Thymus (tissue), 14 donors: ENCODE measurements around the gene RNU2-1. TPM values are rescaled to one million over a fixed set of nuclear protein-coding genes. Genes with fewer than 3 reads are reported as not detected.
"Not testable (repeated sequence)": the region's sequence is repeated elsewhere in the genome, so short reads cannot be mapped to it uniquely, and the experiment has no call there.

Source experiments
- DNase-seq, 9 donors: peaks; one replicate each; pipeline ENCODE4 v3.0.0-alpha.2; 2013; ENCODE audit warnings: low spot score in 9 of 9, low read depth in 6 of 9, missing footprints in 1 of 9
- H3K27ac ChIP-seq, 2 donors: one replicate each; pipeline ENCODE4 v1.5.1; 2013; ENCODE audit warnings: control low read depth in 1 of 2, low read depth in 1 of 2, low read length in 1 of 2, mild to moderate bottlenecking in 1 of 2, moderate library complexity in 1 of 2
- H3K27me3 ChIP-seq, 2 donors: one replicate each; pipeline ENCODE4 v1.5.1; 2013; ENCODE audit warnings: low read length in 1 of 2; ENCODE audit not compliant: control insufficient read depth in 2 of 2, insufficient read depth in 1 of 2
- H3K36me3 ChIP-seq, 2 donors: one replicate each; pipeline ENCODE4 v1.5.1; 2013; ENCODE audit warnings: low read length in 1 of 2, mild to moderate bottlenecking in 1 of 2, moderate library complexity in 1 of 2; ENCODE audit not compliant: control insufficient read depth in 2 of 2, insufficient read depth in 2 of 2
- H3K4me1 ChIP-seq, 2 donors: one replicate each; pipeline ENCODE4 v1.5.1; 2013; ENCODE audit warnings: low read length in 2 of 2; ENCODE audit not compliant: control insufficient read depth in 2 of 2, insufficient read depth in 2 of 2
- H3K4me3 ChIP-seq, 2 donors: one replicate each; pipeline ENCODE4 v1.5.1; 2013; ENCODE audit warnings: low read length in 2 of 2, control low read depth in 1 of 2, mild to moderate bottlenecking in 1 of 2
- H3K9me3 ChIP-seq, 2 donors: one replicate each; pipeline ENCODE4 v1.5.1; 2013; ENCODE audit warnings: low read length in 1 of 2, mild to moderate bottlenecking in 1 of 2; ENCODE audit not compliant: control insufficient read depth in 2 of 2, insufficient read depth in 1 of 2
- WGBS: extraction: QIAGEN DNeasy Blood & Tissue Kit; methylation state at CpG from one replicate; pipeline ENCODE4 v1.1.7; 2013; 5-methylcytosine and 5-hydroxymethylcytosine counted together
- long read RNA-seq, 10 donors: transcript quantifications; one replicate each; lab custom pipeline, GENCODE V29; 2026
- polyA plus RNA-seq: library from polyadenylated mRNA; stranded (reverse); fragments of 200-250 nt; gene quantifications from one replicate; pipeline ENCODE4 v1.2.3, GENCODE V29; 2013
- total RNA-seq: library from RNA; stranded (reverse); fragments of 120-200 nt; gene quantifications from one replicate; pipeline ENCODE4 v1.2.4, GENCODE V29; 2013
- donor health status: healthy.

RNU2-1 gene
- total RNA-seq (not detected), polyA plus RNA-seq (not detected)
- long read RNA-seq, donor 1, transcript RNU2-1-201 (1 exons, 191 nt), result major isoform, 5 of 5 reads
- long read RNA-seq, donor 1, partial matches to known transcripts, result 0 of 5 reads
- long read RNA-seq, donor 1, other reads (novel, unspliced or antisense), result 0 of 5 reads
- long read RNA-seq, donor 2, result 0 reads
- long read RNA-seq, donor 3, transcript RNU2-1-201 (1 exons, 191 nt), result major isoform, 50 of 50 reads
- long read RNA-seq, donor 3, partial matches to known transcripts, result 0 of 50 reads
- long read RNA-seq, donor 3, other reads (novel, unspliced or antisense), result 0 of 50 reads
- long read RNA-seq, donor 4, result 0 reads
- long read RNA-seq, donor 5, transcript RNU2-1-201 (1 exons, 191 nt), result major isoform, 29 of 29 reads
- long read RNA-seq, donor 5, partial matches to known transcripts, result 0 of 29 reads
- long read RNA-seq, donor 5, other reads (novel, unspliced or antisense), result 0 of 29 reads
- long read RNA-seq, donor 6, transcript RNU2-1-201 (1 exons, 191 nt), result major isoform, 13 of 13 reads
- long read RNA-seq, donor 6, partial matches to known transcripts, result 0 of 13 reads
- long read RNA-seq, donor 6, other reads (novel, unspliced or antisense), result 0 of 13 reads
- long read RNA-seq, donor 7, transcript RNU2-1-201 (1 exons, 191 nt), result major isoform, 16 of 16 reads
- long read RNA-seq, donor 7, partial matches to known transcripts, result 0 of 16 reads
- long read RNA-seq, donor 7, other reads (novel, unspliced or antisense), result 0 of 16 reads
- long read RNA-seq, donor 8, result 0 reads
- long read RNA-seq, donor 9, transcript RNU2-1-201 (1 exons, 191 nt), result major isoform, 11 of 11 reads
- long read RNA-seq, donor 9, partial matches to known transcripts, result 0 of 11 reads
- long read RNA-seq, donor 9, other reads (novel, unspliced or antisense), result 0 of 11 reads
- long read RNA-seq, donor 10, transcript RNU2-1-201 (1 exons, 191 nt), result major isoform, 21 of 21 reads
- long read RNA-seq, donor 10, partial matches to known transcripts, result 0 of 21 reads
- long read RNA-seq, donor 10, other reads (novel, unspliced or antisense), result 0 of 21 reads

- not testable (repeated sequence) for H3K4me3 ChIP-seq, H3K27ac ChIP-seq, H3K4me1 ChIP-seq, H3K27me3 ChIP-seq, H3K9me3 ChIP-seq, DNase-seq, H3K36me3 ChIP-seq
- no CpG with 5 or more reads among the region's 31 CpGs for WGBS
These were observed at the start of gene RNU2-1 for GRCh38 chr17:43233877-43234276. TSS of gene RNU2-1 (minus strand) at chr17:43233977.

- not testable (repeated sequence) for H3K4me3 ChIP-seq, H3K4me1 ChIP-seq, H3K36me3 ChIP-seq, H3K27ac ChIP-seq, DNase-seq, H3K27me3 ChIP-seq, H3K9me3 ChIP-seq
- no CpG with 5 or more reads among the region's 30 CpGs for WGBS
These were observed 39.1 kb upstream of the RNU2-1 start for GRCh38 chr17:43272914-43273313.

GRCh38 chr17:43272483-43272882 lies 38.7 kb upstream of the RNU2-1 start:
- not testable (repeated sequence) for DNase-seq, H3K36me3 ChIP-seq, H3K27ac ChIP-seq, H3K4me1 ChIP-seq, H3K27me3 ChIP-seq, H3K4me3 ChIP-seq, H3K9me3 ChIP-seq
- WGBS, result 29% methylated on average over 1 of the region's 12 CpGs

- not testable (repeated sequence) for DNase-seq, H3K9me3 ChIP-seq, H3K36me3 ChIP-seq, H3K4me3 ChIP-seq, H3K27me3 ChIP-seq, H3K4me1 ChIP-seq, H3K27ac ChIP-seq
- no CpG with 5 or more reads among the region's 43 CpGs for WGBS
These were observed 37.1 kb upstream of the RNU2-1 start for GRCh38 chr17:43270552-43271504.

GRCh38 chr17:43246456-43246855 lies 12.7 kb upstream of the RNU2-1 start:
- H3K4me1 ChIP-seq, H3K27me3 ChIP-seq, DNase-seq, H3K4me3 ChIP-seq, H3K36me3 ChIP-seq, H3K27ac ChIP-seq, H3K9me3 ChIP-seq: not testable (repeated sequence)
- WGBS, result 4% methylated on average over 12 of the region's 23 CpGs

GRCh38 chr17:43240596-43241352 lies 7.0 kb upstream of the RNU2-1 start:
- H3K4me1 ChIP-seq, H3K36me3 ChIP-seq, H3K4me3 ChIP-seq, DNase-seq, H3K27me3 ChIP-seq, H3K9me3 ChIP-seq, H3K27ac ChIP-seq: not testable (repeated sequence)
- WGBS, result 6% methylated on average over 3 of the region's 34 CpGs

- not testable (repeated sequence) for H3K36me3 ChIP-seq, H3K27me3 ChIP-seq, DNase-seq, H3K4me1 ChIP-seq, H3K4me3 ChIP-seq, H3K9me3 ChIP-seq, H3K27ac ChIP-seq
- WGBS, result no CpG with 5 or more reads among the region's 26 CpGs
These were observed 5.8 kb upstream of the RNU2-1 start for GRCh38 chr17:43239597-43239996.

GRCh38 chr17:43233263-43233662 lies 514 bp downstream of the RNU2-1 start:
- DNase-seq, H3K9me3 ChIP-seq, H3K4me1 ChIP-seq, H3K36me3 ChIP-seq, H3K27ac ChIP-seq, H3K27me3 ChIP-seq, H3K4me3 ChIP-seq: not testable (repeated sequence)
- 0% methylated on average over 2 of the region's 15 CpGs for WGBS
